ENCODE results near the gene OXSR1.

DNA sequence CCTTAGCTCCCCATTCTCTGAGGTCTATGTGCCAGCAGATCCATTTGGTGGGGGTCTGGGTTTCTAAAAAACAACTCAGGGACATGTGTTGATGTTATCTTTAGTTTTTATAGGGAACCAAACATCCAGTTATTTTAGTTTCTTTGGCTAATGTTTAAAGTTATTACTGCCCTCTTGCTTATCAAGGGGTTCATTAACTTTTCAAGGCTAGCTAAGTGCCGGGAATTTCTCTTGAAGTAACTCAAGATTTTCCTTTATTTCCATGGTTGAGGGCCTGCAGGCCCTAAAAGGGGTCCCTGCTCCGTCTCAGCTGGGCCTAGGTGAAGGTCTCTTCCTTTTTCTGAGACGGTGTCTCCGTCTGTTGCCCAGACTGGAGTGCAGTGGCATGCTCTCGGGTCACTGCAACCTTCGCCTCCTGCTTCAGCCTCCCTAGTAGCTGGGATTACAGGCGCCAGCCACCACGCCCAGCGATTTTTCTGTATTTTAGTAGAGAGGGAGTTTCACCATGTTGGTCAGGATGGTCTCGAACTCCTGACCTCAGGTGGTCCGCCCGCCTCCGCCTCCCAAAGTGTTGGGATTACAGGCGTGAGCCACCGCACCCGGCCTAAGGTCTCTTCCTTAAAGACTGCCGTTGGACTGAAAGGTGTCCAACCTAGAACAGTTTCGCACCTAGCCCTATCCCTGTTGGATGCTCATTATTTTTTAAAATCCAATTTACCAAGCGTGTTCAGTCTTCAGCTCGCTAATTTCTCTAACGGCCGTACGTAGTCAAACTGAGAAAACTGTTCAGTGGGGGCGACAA lies 1.3 kb upstream of the OXSR1 start:
- TF ChIP-seq EZH2 (IDR thresholded peaks at IDR 0.05; ENCODE audit: low read depth, unreplicated experiment) (no peak), CTCF (conservative IDR thresholded peaks at IDR 0.05; ENCODE audit: low read depth in 2 of 2) (no peak), EZH2phosphoT487 (IDR thresholded peaks at IDR 0.05; ENCODE audit: unreplicated experiment) (no peak), CREB1 (CRISPR knock-in tag; IDR thresholded peaks at IDR 0.05; ENCODE audit: low read depth) (no peak), POLR2AphosphoS5 (IDR thresholded peaks at IDR 0.05; ENCODE audit: low read depth) (no peak), JUNB (IDR thresholded peaks at IDR 0.05; ENCODE audit: unreplicated experiment) (no peak), ZNF331 (CRISPR knock-in tag; IDR thresholded peaks at IDR 0.05; ENCODE audit: low read depth) (no peak), REST (IDR thresholded peaks at IDR 0.05; ENCODE audit: unreplicated experiment) (no peak), NANOG (IDR thresholded peaks at IDR 0.05; ENCODE audit: borderline replicate concordance) (no peak), ZNF114 (CRISPR knock-in tag; IDR thresholded peaks at IDR 0.05) (no peak), ZNF462 (CRISPR knock-in tag; IDR thresholded peaks at IDR 0.05) (no peak), STAT1 (IDR thresholded peaks at IDR 0.05; ENCODE audit: unreplicated experiment) (no peak)
- TF ChIP-seq, protein P1, sequence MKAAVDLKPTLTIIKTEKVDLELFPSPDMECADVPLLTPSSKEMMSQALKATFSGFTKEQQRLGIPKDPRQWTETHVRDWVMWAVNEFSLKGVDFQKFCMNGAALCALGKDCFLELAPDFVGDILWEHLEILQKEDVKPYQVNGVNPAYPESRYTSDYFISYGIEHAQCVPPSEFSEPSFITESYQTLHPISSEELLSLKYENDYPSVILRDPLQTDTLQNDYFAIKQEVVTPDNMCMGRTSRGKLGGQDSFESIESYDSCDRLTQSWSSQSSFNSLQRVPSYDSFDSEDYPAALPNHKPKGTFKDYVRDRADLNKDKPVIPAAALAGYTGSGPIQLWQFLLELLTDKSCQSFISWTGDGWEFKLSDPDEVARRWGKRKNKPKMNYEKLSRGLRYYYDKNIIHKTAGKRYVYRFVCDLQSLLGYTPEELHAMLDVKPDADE (IDR thresholded peaks at IDR 0.05), result no peak
